ENCODE results near the gene MOB2.

Gene MOB2

GRCh38 chr11:1508986-1509385, 22.4 kb upstream of the MOB2 start:
- Histone ChIP-seq H3K27me3 (ENCODE audit: control insufficient read depth, insufficient read depth, low read length) (no peaks in the 10 kb centered on the region), H3K4me1 (ENCODE audit: control insufficient read depth, insufficient read depth, low read length) (peaks cover 4% of the 10 kb centered on the region), H3K4me3 (ENCODE audit: low read length) (no peak overlapping the region), H3K9me3 (replicated peaks; ENCODE audit: low read length) (no peaks in the 10 kb centered on the region), H3K9ac (ENCODE audit: low read depth, low read length) (no peak overlapping the region), H3K4me2 (ENCODE audit: low read length) (no peak overlapping the region), H3K36me3 (ENCODE audit: insufficient read depth, low read length) (peaks cover 5% of the 10 kb centered on the region)

GRCh38 chr11:1508491-1508891, 21.9 kb upstream of the MOB2 start:
- no peak overlapping the region for H3K4me3 ChIP-seq (ENCODE audit: low read length)

GRCh38 chr11:1507381-1508140, 21.0 kb upstream of the MOB2 start:
- no peaks in the 10 kb centered on the region for H3K9me3 ChIP-seq (replicated peaks; ENCODE audit: low read length)
- no peak overlapping the region for H3K9ac ChIP-seq (ENCODE audit: low read depth, low read length)
- H3K4me3 ChIP-seq (ENCODE audit: low read length) = no peak overlapping the region
- peaks cover 4% of the 10 kb centered on the region for H3K4me1 ChIP-seq (ENCODE audit: control insufficient read depth, insufficient read depth, low read length)
- H3K27me3 ChIP-seq (ENCODE audit: control insufficient read depth, insufficient read depth, low read length) = no peaks in the 10 kb centered on the region
- H3K36me3 ChIP-seq (ENCODE audit: insufficient read depth, low read length) = no peaks in the 10 kb centered on the region
- H3K4me2 ChIP-seq (ENCODE audit: low read length) = no peak overlapping the region

More at GRCh38 chr11:1508491-1508891, 21.9 kb upstream of the MOB2 start:
- Histone ChIP-seq H3K27me3 (ENCODE audit: control insufficient read depth, insufficient read depth, low read length) (no peaks in the 10 kb centered on the region), H3K4me2 (ENCODE audit: low read length) (no peak overlapping the region), H3K36me3 (ENCODE audit: insufficient read depth, low read length) (peaks cover 4% of the 10 kb centered on the region), H3K9ac (ENCODE audit: low read depth, low read length) (no peak overlapping the region), H3K9me3 (replicated peaks; ENCODE audit: low read length) (no peaks in the 10 kb centered on the region), H3K4me1 (ENCODE audit: control insufficient read depth, insufficient read depth, low read length) (peaks cover 4% of the 10 kb centered on the region)

- Histone ChIP-seq H3K4me2 (ENCODE audit: low read length) (no peak overlapping the region), H3K4me1 (ENCODE audit: control insufficient read depth, insufficient read depth, low read length) (peaks cover 4% of the 10 kb centered on the region), H3K4me3 (ENCODE audit: low read length) (no peak overlapping the region), H3K9me3 (replicated peaks; ENCODE audit: low read length) (no peaks in the 10 kb centered on the region), H3K36me3 (ENCODE audit: insufficient read depth, low read length) (no peaks in the 10 kb centered on the region), H3K27me3 (ENCODE audit: control insufficient read depth, insufficient read depth, low read length) (no peaks in the 10 kb centered on the region), H3K9ac (ENCODE audit: low read depth, low read length) (no peak overlapping the region)
These were observed 20.4 kb upstream of the MOB2 start for GRCh38 chr11:1506981-1507380.

- H3K36me3 ChIP-seq (ENCODE audit: insufficient read depth, low read length) = no peaks in the 10 kb centered on the region
- H3K4me1 ChIP-seq (ENCODE audit: control insufficient read depth, insufficient read depth, low read length) = peaks cover 4% of the 10 kb centered on the region
These were observed 18.9 kb upstream of the MOB2 start for GRCh38 chr11:1505480-1505879.

GRCh38 chr11:1504581-1505290, 18.2 kb upstream of the MOB2 start:
- H3K9ac ChIP-seq (ENCODE audit: low read depth, low read length) = no peak overlapping the region
- no peak overlapping the region for H3K4me2 ChIP-seq (ENCODE audit: low read length)
- H3K4me1 ChIP-seq (ENCODE audit: control insufficient read depth, insufficient read depth, low read length) = peaks cover 4% of the 10 kb centered on the region
- H3K36me3 ChIP-seq (ENCODE audit: insufficient read depth, low read length) = no peaks in the 10 kb centered on the region
- no peak overlapping the region for H3K4me3 ChIP-seq (ENCODE audit: low read length)
- H3K27me3 ChIP-seq (ENCODE audit: control insufficient read depth, insufficient read depth, low read length) = no peaks in the 10 kb centered on the region
- H3K9me3 ChIP-seq (replicated peaks; ENCODE audit: low read length) = no peaks in the 10 kb centered on the region

More at GRCh38 chr11:1505480-1505879, 18.9 kb upstream of the MOB2 start:
- Histone ChIP-seq H3K4me3 (ENCODE audit: low read length) (no peak overlapping the region), H3K9ac (ENCODE audit: low read depth, low read length) (no peak overlapping the region), H3K9me3 (replicated peaks; ENCODE audit: low read length) (no peaks in the 10 kb centered on the region), H3K27me3 (ENCODE audit: control insufficient read depth, insufficient read depth, low read length) (no peaks in the 10 kb centered on the region), H3K4me2 (ENCODE audit: low read length) (no peak overlapping the region)

GRCh38 chr11:1504138-1504537, 17.6 kb upstream of the MOB2 start:
- H3K9ac ChIP-seq (ENCODE audit: low read depth, low read length) = no peak overlapping the region
- no peaks in the 10 kb centered on the region for H3K9me3 ChIP-seq (replicated peaks; ENCODE audit: low read length)
- no peak overlapping the region for H3K4me2 ChIP-seq (ENCODE audit: low read length)
- H3K4me3 ChIP-seq (ENCODE audit: low read length) = no peak overlapping the region
- no peaks in the 10 kb centered on the region for H3K36me3 ChIP-seq (ENCODE audit: insufficient read depth, low read length)
- no peaks in the 10 kb centered on the region for H3K27me3 ChIP-seq (ENCODE audit: control insufficient read depth, insufficient read depth, low read length)
- peaks cover 4% of the 10 kb centered on the region for H3K4me1 ChIP-seq (ENCODE audit: control insufficient read depth, insufficient read depth, low read length)

- H3K36me3 ChIP-seq (ENCODE audit: insufficient read depth, low read length) = no peaks in the 10 kb centered on the region
- H3K9me3 ChIP-seq (replicated peaks; ENCODE audit: low read length) = no peaks in the 10 kb centered on the region
- H3K27me3 ChIP-seq (ENCODE audit: control insufficient read depth, insufficient read depth, low read length) = no peaks in the 10 kb centered on the region
- H3K9ac ChIP-seq (ENCODE audit: low read depth, low read length) = no peak overlapping the region
- no peak overlapping the region for H3K4me2 ChIP-seq (ENCODE audit: low read length)
- H3K4me1 ChIP-seq (ENCODE audit: control insufficient read depth, insufficient read depth, low read length) = peaks cover 4% of the 10 kb centered on the region
- H3K4me3 ChIP-seq (ENCODE audit: low read length) = no peak overlapping the region
These were observed 17.1 kb upstream of the MOB2 start for GRCh38 chr11:1503708-1504104.

GRCh38 chr11:1502954-1503707, 16.6 kb upstream of the MOB2 start:
- Histone ChIP-seq H3K36me3 (ENCODE audit: insufficient read depth, low read length) (no peaks in the 10 kb centered on the region), H3K9ac (ENCODE audit: low read depth, low read length) (no peak overlapping the region)

GRCh38 chr11:1502168-1502953, 15.8 kb upstream of the MOB2 start:
- Histone ChIP-seq H3K4me2 (ENCODE audit: low read length) (no peak overlapping the region), H3K4me1 (ENCODE audit: control insufficient read depth, insufficient read depth, low read length) (no peaks in the 10 kb centered on the region), H3K36me3 (ENCODE audit: insufficient read depth, low read length) (no peaks in the 10 kb centered on the region), H3K9me3 (replicated peaks; ENCODE audit: low read length) (no peaks in the 10 kb centered on the region), H3K27me3 (ENCODE audit: control insufficient read depth, insufficient read depth, low read length) (no peaks in the 10 kb centered on the region), H3K4me3 (ENCODE audit: low read length) (no peak overlapping the region), H3K9ac (ENCODE audit: low read depth, low read length) (no peak overlapping the region)

More at GRCh38 chr11:1502954-1503707, 16.6 kb upstream of the MOB2 start:
- no peaks in the 10 kb centered on the region for H3K27me3 ChIP-seq (ENCODE audit: control insufficient read depth, insufficient read depth, low read length)
- no peaks in the 10 kb centered on the region for H3K9me3 ChIP-seq (replicated peaks; ENCODE audit: low read length)
- no peak overlapping the region for H3K4me3 ChIP-seq (ENCODE audit: low read length)
- no peak overlapping the region for H3K4me2 ChIP-seq (ENCODE audit: low read length)
- peaks cover 4% of the 10 kb centered on the region for H3K4me1 ChIP-seq (ENCODE audit: control insufficient read depth, insufficient read depth, low read length)
